ENCODE data around the gene PRAMEF18.
"Not testable (repeated sequence)": the region's sequence is repeated elsewhere in the genome, so short reads cannot be mapped to it uniquely, and the experiment has no call there.

Gene PRAMEF18

DNA sequence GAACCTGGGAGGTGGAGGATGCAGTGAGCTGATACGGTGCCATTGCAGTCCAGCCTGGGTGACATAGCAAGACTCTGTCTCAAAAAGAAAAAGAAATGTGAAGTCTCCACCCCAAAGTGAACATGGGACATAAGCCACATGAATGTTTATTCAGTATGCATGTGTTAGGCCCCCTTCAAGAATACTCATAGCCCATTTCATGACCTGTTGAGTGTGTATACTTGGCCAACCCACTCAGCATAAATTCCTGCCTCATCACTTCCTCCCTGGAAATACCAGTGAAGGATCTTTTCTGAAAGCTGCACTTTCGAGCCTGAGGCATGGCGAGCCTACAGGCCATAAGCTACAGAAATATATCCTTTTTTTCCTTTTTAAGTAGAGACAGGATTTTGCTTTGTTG lies 6.8 kb downstream of the PRAMEF18 start:
- intact Hi-C loops (cut with DNase I); DNase-seq: not testable (repeated sequence)

- DNase-seq; intact Hi-C loops (cut with DNase I): not testable (repeated sequence)
Measured at GRCh38 chr1:13216619-13217018, 9.3 kb downstream of the PRAMEF18 start.

- intact Hi-C loops (cut with DNase I) = not testable (repeated sequence)
Measured at GRCh38 chr1:13208712-13209111, 17.2 kb downstream of the PRAMEF18 start.

GRCh38 chr1:13201309-13201708 lies 24.6 kb downstream of the PRAMEF18 start, which contains the start of gene PRAMEF13:
Gene PRAMEF13, minus strand, starts transcription at chr1:13201409. Its CDS starts 1,820 bp downstream, at chr1:13199589.
- intact Hi-C loops (cut with DNase I); DNase-seq: not testable (repeated sequence)

More at GRCh38 chr1:13208712-13209111, 17.2 kb downstream of the PRAMEF18 start:
- DNase-seq = not testable (repeated sequence)

Data from posterior cingulate gyrus (tissue), 11 donors.